Parathyroid adenoma (tissue), 2 donors: Measurements from ENCODE around the gene UBE2U.

Source experiments
- H2AFZ ChIP-seq: fragments of 300-600 bp; sonication (generic); one replicate; pipeline ENCODE4 v1.7.0; 2017; ENCODE audit warnings: antibody characterized with exemption, mild to moderate bottlenecking
- H3K27ac ChIP-seq: fragments of 300-600 bp; sonication (generic); one replicate; pipeline ENCODE4 v1.7.0; 2017
- H3K27me3 ChIP-seq: fragments of 300-600 bp; sonication (generic); one replicate; pipeline ENCODE4 v1.7.0; 2017; ENCODE audit warnings: low read length; ENCODE audit not compliant: control insufficient read depth, insufficient read depth
- H3K36me3 ChIP-seq: fragments of 300-600 bp; sonication (generic); one replicate; pipeline ENCODE4 v1.7.0; 2017; ENCODE audit warnings: low read length; ENCODE audit not compliant: control insufficient read depth, insufficient read depth
- H3K4me1 ChIP-seq: fragments of 300-600 bp; sonication (generic); one replicate; pipeline ENCODE4 v1.7.0; 2017; ENCODE audit warnings: control low read depth
- H3K4me2 ChIP-seq: fragments of 300-600 bp; sonication (generic); one replicate; pipeline ENCODE4 v1.7.0; 2017; ENCODE audit warnings: low read length
- H3K4me3 ChIP-seq: fragments of 300-600 bp; sonication (generic); one replicate; pipeline ENCODE4 v1.7.0; 2017; ENCODE audit warnings: low read depth, low read length
- H3K79me2 ChIP-seq: fragments of 300-600 bp; sonication (generic); one replicate; pipeline ENCODE4 v1.7.0; 2017; ENCODE audit warnings: control low read depth
- H3K9ac ChIP-seq: fragments of 300-600 bp; sonication (generic); one replicate; pipeline ENCODE4 v1.7.0; 2017; ENCODE audit warnings: mild to moderate bottlenecking
- H3K9me3 ChIP-seq: fragments of 300-600 bp; sonication (generic); one replicate; pipeline ENCODE4 v1.7.0; 2017; ENCODE audit warnings: low read length; ENCODE audit not compliant: control insufficient read depth
- TF ChIP-seq, protein P1 (sequence below): fragments of 300-600 bp; sonication (generic); IDR thresholded peaks from one replicate; pipeline ENCODE4 v1.7.0; 2017; ENCODE audit warnings: antibody characterized with exemption, mild to moderate bottlenecking
- donor health status: primary hyperparathyroidism.

The UBE2U gene

GRCh38 chr1:64295136-64295535 lies 91.7 kb downstream of the UBE2U start:
- H3K9ac ChIP-seq, result no peak overlapping the region
- TF ChIP-seq, protein P1, sequence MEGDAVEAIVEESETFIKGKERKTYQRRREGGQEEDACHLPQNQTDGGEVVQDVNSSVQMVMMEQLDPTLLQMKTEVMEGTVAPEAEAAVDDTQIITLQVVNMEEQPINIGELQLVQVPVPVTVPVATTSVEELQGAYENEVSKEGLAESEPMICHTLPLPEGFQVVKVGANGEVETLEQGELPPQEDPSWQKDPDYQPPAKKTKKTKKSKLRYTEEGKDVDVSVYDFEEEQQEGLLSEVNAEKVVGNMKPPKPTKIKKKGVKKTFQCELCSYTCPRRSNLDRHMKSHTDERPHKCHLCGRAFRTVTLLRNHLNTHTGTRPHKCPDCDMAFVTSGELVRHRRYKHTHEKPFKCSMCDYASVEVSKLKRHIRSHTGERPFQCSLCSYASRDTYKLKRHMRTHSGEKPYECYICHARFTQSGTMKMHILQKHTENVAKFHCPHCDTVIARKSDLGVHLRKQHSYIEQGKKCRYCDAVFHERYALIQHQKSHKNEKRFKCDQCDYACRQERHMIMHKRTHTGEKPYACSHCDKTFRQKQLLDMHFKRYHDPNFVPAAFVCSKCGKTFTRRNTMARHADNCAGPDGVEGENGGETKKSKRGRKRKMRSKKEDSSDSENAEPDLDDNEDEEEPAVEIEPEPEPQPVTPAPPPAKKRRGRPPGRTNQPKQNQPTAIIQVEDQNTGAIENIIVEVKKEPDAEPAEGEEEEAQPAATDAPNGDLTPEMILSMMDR, result no peak
- no peak overlapping the region for H3K27ac ChIP-seq
- H3K4me3 ChIP-seq, result no peak overlapping the region
- H3K4me1 ChIP-seq, result no peaks in the 10 kb centered on the region
- H3K27me3 ChIP-seq, result no peaks in the 10 kb centered on the region
- no peak overlapping the region for H3K4me2 ChIP-seq
- no peaks in the 10 kb centered on the region for H3K79me2 ChIP-seq
- H2AFZ ChIP-seq, result no peak overlapping the region
- H3K9me3 ChIP-seq, result no peaks in the 10 kb centered on the region
- H3K36me3 ChIP-seq, result no peaks in the 10 kb centered on the region

- no peak overlapping the region for H3K4me3 ChIP-seq
- no peak overlapping the region for H3K9ac ChIP-seq
- H3K4me2 ChIP-seq, result no peak overlapping the region
- no peaks in the 10 kb centered on the region for H3K79me2 ChIP-seq
- H3K4me1 ChIP-seq, result no peaks in the 10 kb centered on the region
- H3K36me3 ChIP-seq, result no peaks in the 10 kb centered on the region
- no peaks in the 10 kb centered on the region for H3K27me3 ChIP-seq
- no peaks in the 10 kb centered on the region for H3K9me3 ChIP-seq
- no peak overlapping the region for H2AFZ ChIP-seq
- no peak overlapping the region for H3K27ac ChIP-seq
- TF ChIP-seq, protein P1, result no peak
Observed at GRCh38 chr1:64295561-64295960, 92.1 kb downstream of the UBE2U start.

DNA sequence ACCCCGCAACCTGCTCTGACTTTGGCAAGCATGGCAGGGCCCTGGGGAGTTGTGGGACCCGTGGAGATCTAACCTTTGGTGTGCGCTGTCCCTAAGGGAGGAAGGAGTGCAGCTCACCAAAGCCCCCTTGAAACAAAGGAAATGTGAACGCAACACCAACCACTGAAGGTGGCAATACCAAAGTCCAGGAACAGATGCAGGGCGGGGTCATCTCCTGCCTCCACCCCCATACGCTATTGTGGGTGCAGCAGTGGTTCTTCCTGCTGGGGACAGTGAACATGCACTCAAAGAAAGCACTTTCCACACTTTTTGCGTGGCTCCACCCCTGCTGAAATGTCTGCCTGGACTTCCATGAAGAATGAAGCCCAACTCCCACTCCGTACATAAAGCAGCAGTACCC lies 93.0 kb downstream of the UBE2U start:
- H3K9ac ChIP-seq, result no peak overlapping the region
- no peaks in the 10 kb centered on the region for H3K27me3 ChIP-seq
- TF ChIP-seq, protein P1, result no peak
- H3K27ac ChIP-seq, result no peak overlapping the region
- H3K4me3 ChIP-seq, result no peak overlapping the region
- H3K79me2 ChIP-seq, result no peaks in the 10 kb centered on the region
- no peak overlapping the region for H3K4me2 ChIP-seq
- no peaks in the 10 kb centered on the region for H3K9me3 ChIP-seq
- no peak overlapping the region for H2AFZ ChIP-seq
- no peaks in the 10 kb centered on the region for H3K4me1 ChIP-seq
- no peaks in the 10 kb centered on the region for H3K36me3 ChIP-seq

DNA sequence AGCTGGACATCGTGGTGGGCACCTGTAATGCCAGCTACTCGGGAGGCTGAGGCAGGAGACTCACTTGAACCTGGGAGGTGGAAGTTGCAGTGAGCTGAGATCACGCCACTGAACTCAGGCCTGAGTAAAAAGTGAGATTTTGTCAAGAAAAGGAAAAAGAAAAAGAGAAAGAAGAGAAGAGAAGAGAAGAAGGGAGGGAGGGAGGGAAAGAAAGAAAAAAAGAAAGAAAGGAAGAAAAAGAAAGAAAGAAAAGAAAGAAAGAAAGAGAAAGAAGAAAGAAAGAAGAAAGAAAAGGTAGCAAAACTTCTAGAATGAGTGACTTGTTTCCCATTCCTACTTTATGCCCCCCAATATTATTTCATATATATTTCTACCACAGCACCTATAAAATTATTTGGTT lies 98.8 kb downstream of the UBE2U start:
- TF ChIP-seq, protein P1, result no peak
- Histone ChIP-seq H3K9me3 (no peaks in the 10 kb centered on the region), H3K9ac (no peak overlapping the region)

DNA sequence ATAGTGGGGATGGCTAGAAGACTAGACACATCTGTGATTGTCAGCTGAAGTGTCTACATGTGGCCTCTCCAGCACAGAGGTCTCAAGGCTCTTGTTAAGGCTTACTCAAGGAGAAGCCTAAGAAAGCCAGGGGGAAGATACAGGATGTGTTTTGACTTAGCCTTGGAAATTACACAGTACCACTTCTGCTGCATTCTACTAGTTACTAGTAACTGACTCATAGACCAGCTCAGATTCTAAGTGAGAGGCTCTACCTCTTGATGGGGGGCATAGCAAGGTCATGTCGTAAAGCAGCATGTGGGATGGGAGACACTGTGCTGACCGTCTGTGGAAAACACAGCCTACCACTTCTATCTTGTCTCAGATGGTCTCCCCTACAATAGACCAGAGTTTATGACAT lies 99.5 kb downstream of the UBE2U start:
- Histone ChIP-seq H3K4me1 (no peaks in the 10 kb centered on the region), H3K9ac (no peak overlapping the region), H3K9me3 (no peaks in the 10 kb centered on the region), H3K4me2 (no peak overlapping the region), H2AFZ (no peak overlapping the region), H3K4me3 (no peak overlapping the region), H3K27me3 (no peaks in the 10 kb centered on the region), H3K27ac (no peak overlapping the region), H3K79me2 (no peaks in the 10 kb centered on the region), H3K36me3 (no peaks in the 10 kb centered on the region)
- TF ChIP-seq, protein P1, result no peak

More for the DNA sequence above, 98.8 kb downstream of the UBE2U start:
- Histone ChIP-seq H3K4me1 (no peaks in the 10 kb centered on the region), H3K4me3 (no peak overlapping the region), H3K79me2 (no peaks in the 10 kb centered on the region), H3K4me2 (no peak overlapping the region), H2AFZ (no peak overlapping the region), H3K27ac (no peak overlapping the region), H3K36me3 (no peaks in the 10 kb centered on the region), H3K27me3 (no peaks in the 10 kb centered on the region)
